HL-60 (cell line): ENCODE data around the gene CACNA2D3.

Experiments
- DNase-seq, 2 experiments: peaks; one replicate each; pipeline ENCODE4 v3.0.0-alpha.2; 2010 to 2020; ENCODE audit warnings: low read depth in 1 of 2, low spot score in 1 of 2
- H3K27ac ChIP-seq: fragments of 250-450 bp; sonication (Bioruptor Pico); replicated peaks from 2 replicates; pipeline ENCODE4 v1.5.1; 2020; ENCODE audit warnings: mild to moderate bottlenecking, moderate library complexity
- H3K27me3 ChIP-seq: fragments of 250-450 bp; sonication (Bioruptor Pico); 2 replicates; pipeline ENCODE4 v1.5.1; 2021; ENCODE audit warnings: mild to moderate bottlenecking, moderate library complexity; ENCODE audit not compliant: insufficient read depth, poor library complexity, severe bottlenecking
- H3K4me3 ChIP-seq: replicated peaks from 2 replicates; pipeline ENCODE4 v1.5.1; 2011; ENCODE audit warnings: mild to moderate bottlenecking, control low read depth, low read length; ENCODE audit not compliant: insufficient read depth
- GABPA ChIP-seq: IDR thresholded peaks from 2 replicates; pipeline ENCODE4 v1.6.1; 2012; ENCODE audit warnings: low read depth
- POLR2AphosphoS5 ChIP-seq: IDR thresholded peaks from 2 replicates; pipeline ENCODE4 v1.6.1; 2012; ENCODE audit warnings: low read depth
- SPI1 ChIP-seq: IDR thresholded peaks from 2 replicates; pipeline ENCODE4 v1.6.1; 2012; ENCODE audit warnings: low read depth, mild to moderate bottlenecking, borderline replicate concordance
- TF ChIP-seq, protein P1 (sequence below): IDR thresholded peaks from one replicate; pipeline ENCODE4 v1.5.1; 2011; ENCODE audit warnings: low read length, control low read depth, inconsistent platforms; ENCODE audit not compliant: insufficient read depth
- TF ChIP-seq, protein P2 (sequence below): IDR thresholded peaks from 2 replicates; pipeline ENCODE4 v1.6.1; 2012; ENCODE audit warnings: low read depth; ENCODE audit not compliant: insufficient replicate concordance

CACNA2D3 gene

DNA sequence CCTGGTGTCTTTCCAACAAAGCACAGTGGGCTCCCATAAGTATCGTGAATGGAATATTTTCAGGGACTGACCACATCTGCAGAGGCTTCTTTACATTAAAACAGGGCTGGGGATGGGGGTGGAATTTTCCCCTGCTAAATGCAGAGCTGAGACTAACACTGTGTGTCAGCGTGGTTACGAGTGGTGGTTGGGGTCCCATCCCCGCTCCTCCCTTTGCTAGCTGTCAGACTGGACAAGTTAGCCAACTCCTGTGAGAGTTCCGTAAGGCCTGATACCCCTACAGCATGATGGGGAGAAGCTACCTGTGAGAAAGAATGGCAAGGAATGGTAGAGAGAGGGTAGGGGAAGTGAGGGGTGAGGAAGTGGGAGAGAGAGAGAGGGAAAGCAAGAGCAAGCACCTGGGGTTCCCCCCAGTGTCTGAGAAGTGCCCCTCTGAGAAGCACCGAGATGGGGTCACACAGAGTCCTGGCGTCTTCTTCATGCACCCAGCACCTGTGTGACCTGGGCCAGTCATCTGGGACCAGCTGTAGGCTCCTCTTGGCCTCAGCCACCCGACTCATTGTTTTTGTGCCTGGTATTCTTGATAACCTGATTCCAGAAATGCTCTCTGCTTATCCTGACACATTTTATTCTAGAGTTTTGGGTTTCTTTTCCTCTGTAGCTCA is 395.8 kb downstream of the CACNA2D3 start:
- no peak overlapping the region for H3K4me3 ChIP-seq
- no peak for DNase-seq
- H3K27me3 ChIP-seq, result no peaks in the 10 kb centered on the region
- H3K27ac ChIP-seq, result no peak overlapping the region
- no peak for TF ChIP-seq POLR2AphosphoS5
- TF ChIP-seq, protein P1, sequence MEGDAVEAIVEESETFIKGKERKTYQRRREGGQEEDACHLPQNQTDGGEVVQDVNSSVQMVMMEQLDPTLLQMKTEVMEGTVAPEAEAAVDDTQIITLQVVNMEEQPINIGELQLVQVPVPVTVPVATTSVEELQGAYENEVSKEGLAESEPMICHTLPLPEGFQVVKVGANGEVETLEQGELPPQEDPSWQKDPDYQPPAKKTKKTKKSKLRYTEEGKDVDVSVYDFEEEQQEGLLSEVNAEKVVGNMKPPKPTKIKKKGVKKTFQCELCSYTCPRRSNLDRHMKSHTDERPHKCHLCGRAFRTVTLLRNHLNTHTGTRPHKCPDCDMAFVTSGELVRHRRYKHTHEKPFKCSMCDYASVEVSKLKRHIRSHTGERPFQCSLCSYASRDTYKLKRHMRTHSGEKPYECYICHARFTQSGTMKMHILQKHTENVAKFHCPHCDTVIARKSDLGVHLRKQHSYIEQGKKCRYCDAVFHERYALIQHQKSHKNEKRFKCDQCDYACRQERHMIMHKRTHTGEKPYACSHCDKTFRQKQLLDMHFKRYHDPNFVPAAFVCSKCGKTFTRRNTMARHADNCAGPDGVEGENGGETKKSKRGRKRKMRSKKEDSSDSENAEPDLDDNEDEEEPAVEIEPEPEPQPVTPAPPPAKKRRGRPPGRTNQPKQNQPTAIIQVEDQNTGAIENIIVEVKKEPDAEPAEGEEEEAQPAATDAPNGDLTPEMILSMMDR, result no peak
- TF ChIP-seq SPI1, result no peak
- TF ChIP-seq, protein P2, sequence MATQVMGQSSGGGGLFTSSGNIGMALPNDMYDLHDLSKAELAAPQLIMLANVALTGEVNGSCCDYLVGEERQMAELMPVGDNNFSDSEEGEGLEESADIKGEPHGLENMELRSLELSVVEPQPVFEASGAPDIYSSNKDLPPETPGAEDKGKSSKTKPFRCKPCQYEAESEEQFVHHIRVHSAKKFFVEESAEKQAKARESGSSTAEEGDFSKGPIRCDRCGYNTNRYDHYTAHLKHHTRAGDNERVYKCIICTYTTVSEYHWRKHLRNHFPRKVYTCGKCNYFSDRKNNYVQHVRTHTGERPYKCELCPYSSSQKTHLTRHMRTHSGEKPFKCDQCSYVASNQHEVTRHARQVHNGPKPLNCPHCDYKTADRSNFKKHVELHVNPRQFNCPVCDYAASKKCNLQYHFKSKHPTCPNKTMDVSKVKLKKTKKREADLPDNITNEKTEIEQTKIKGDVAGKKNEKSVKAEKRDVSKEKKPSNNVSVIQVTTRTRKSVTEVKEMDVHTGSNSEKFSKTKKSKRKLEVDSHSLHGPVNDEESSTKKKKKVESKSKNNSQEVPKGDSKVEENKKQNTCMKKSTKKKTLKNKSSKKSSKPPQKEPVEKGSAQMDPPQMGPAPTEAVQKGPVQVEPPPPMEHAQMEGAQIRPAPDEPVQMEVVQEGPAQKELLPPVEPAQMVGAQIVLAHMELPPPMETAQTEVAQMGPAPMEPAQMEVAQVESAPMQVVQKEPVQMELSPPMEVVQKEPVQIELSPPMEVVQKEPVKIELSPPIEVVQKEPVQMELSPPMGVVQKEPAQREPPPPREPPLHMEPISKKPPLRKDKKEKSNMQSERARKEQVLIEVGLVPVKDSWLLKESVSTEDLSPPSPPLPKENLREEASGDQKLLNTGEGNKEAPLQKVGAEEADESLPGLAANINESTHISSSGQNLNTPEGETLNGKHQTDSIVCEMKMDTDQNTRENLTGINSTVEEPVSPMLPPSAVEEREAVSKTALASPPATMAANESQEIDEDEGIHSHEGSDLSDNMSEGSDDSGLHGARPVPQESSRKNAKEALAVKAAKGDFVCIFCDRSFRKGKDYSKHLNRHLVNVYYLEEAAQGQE, result no peak
- TF ChIP-seq GABPA, result no peak

DNA sequence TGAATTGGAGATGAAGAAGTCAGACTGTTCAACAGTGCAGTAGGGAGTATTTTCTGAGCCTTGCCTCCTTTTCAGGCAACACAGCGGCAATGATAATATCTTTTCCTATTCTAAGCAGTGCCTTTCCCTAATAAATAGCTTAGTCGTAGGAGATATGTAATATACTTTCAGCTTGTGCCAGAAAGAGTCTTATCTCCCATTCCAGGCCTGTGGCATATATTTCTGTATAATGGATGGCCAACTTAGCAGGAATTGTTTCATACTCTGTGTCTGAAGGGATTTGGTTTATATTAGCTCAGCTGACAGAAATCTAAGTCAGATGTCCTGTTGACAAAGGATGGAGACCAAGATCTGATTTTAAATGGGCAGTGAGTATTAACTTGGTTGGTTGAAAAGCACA is 397.1 kb downstream of the CACNA2D3 start:
- Histone ChIP-seq H3K4me3 (no peak overlapping the region), H3K27me3 (no peaks in the 10 kb centered on the region), H3K27ac (no peak overlapping the region)
- DNase-seq, result no peak
- TF ChIP-seq GABPA, result no peak
- TF ChIP-seq, protein P2, result no peak
- TF ChIP-seq SPI1, result no peak
- no peak for TF ChIP-seq POLR2AphosphoS5
- TF ChIP-seq, protein P1, result no peak

DNA sequence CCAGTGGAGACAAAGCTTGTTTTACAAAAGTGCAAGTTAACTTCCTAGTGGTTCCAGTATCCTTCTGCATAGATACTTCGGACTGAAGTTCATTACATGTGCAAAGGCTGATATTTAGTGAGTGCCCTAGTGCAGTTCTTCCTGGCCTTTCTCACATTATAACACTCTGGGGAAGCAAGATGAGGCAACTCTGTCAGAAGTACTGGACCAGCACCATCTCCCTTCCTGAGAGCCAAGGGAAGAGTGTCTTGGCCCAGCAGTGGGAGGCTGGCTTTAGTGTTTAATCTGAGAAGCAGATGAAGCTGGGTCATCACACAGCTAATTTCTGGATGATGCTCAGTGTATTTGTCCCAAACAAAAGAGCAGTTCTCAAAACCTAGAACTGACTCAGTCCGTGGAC is 397.7 kb downstream of the CACNA2D3 start:
- H3K27ac ChIP-seq, result no peak overlapping the region
- no peaks in the 10 kb centered on the region for H3K27me3 ChIP-seq
- TF ChIP-seq, protein P1, result no peak
- TF ChIP-seq, protein P2, result no peak
- TF ChIP-seq GABPA, result no peak
- no peak for TF ChIP-seq SPI1
- no peak for TF ChIP-seq POLR2AphosphoS5
- no peak for DNase-seq
- H3K4me3 ChIP-seq, result no peak overlapping the region
